OCI-LY7 (cell line): ENCODE measurements around the gene TLCD5. TPM values are rescaled to one million over a fixed set of nuclear protein-coding genes. Genes with fewer than 3 reads are reported as not detected.

Experiments used
- BruUV-seq: library from RNA; stranded (reverse); fragments of 400-500 nt; replicated peaks from 2 replicates; lab custom pipeline; 2021; lab: Mats Ljungman, UMichigan
- CTCF ChIA-PET: fragments of 300-600 bp; sonication (Branson Sonifier 250); formaldehyde crosslinking; loops from one replicate; lab custom pipeline; 2022; ENCODE audit warnings: antibody characterized with exemption; ENCODE audit not compliant: unreplicated experiment; lab: Charles Lee
- POLR2A ChIA-PET: fragments of 300-600 bp; sonication (Branson Sonifier 250); formaldehyde crosslinking; loops from one replicate; lab custom pipeline; 2022; ENCODE audit warnings: antibody characterized with exemption; lab: Charles Lee
- DNase-seq: peaks from one replicate; pipeline ENCODE4 v3.0.0-alpha.2; 2015; ENCODE audit warnings: low spot score
- H2AFZ ChIP-seq: fragments of 200-600 bp; sonication (generic), shearing (Covaris generic); 2 replicates; pipeline ENCODE4 v1.6.1; 2014; ENCODE audit warnings: mild to moderate bottlenecking, antibody characterized with exemption, low read length, moderate library complexity
- H3K27ac ChIP-seq: fragments of 200-600 bp; sonication (generic); 2 replicates; pipeline ENCODE4 v1.5.1; 2014; ENCODE audit warnings: mixed run types, low read depth, mild to moderate bottlenecking, moderate library complexity, low read length, inconsistent platforms; ENCODE audit not compliant: poor library complexity, severe bottlenecking
- H3K36me3 ChIP-seq: fragments of 200-600 bp; sonication (generic); 2 replicates; pipeline ENCODE4 v1.6.1; 2014; ENCODE audit warnings: mild to moderate bottlenecking, antibody characterized with exemption, low read length, moderate library complexity, mixed read lengths; ENCODE audit not compliant: insufficient read depth
- H3K4me1 ChIP-seq: fragments of 200-600 bp; sonication (generic); 2 replicates; pipeline ENCODE4 v1.5.1; 2014; ENCODE audit warnings: mild to moderate bottlenecking, low read length; ENCODE audit not compliant: insufficient read depth, poor library complexity, severe bottlenecking
- H3K4me2 ChIP-seq: fragments of 200-600 bp; sonication (generic); 2 replicates; pipeline ENCODE4 v1.6.1; 2014; ENCODE audit warnings: mild to moderate bottlenecking, low read length
- H3K4me3 ChIP-seq: fragments of 200-600 bp; sonication (generic); 2 replicates; pipeline ENCODE4 v1.5.1; 2014; ENCODE audit warnings: mild to moderate bottlenecking, low read depth, low read length; ENCODE audit not compliant: poor library complexity, severe bottlenecking
- H3K79me2 ChIP-seq: fragments of 200-600 bp; sonication (generic); 2 replicates; pipeline ENCODE4 v1.6.1; 2016; ENCODE audit warnings: low read depth, mild to moderate bottlenecking, low read length, moderate library complexity, mixed read lengths; ENCODE audit not compliant: insufficient read depth
- H3K9me2 ChIP-seq: fragments of 200-600 bp; sonication (generic); 2 replicates; pipeline ENCODE4 v1.6.1; 2016; ENCODE audit warnings: mild to moderate bottlenecking, low read length, mixed read lengths; ENCODE audit not compliant: insufficient read depth
- H3K9me3 ChIP-seq: fragments of 200-600 bp; sonication (generic); 2 replicates; pipeline ENCODE4 v1.6.1; 2014; ENCODE audit warnings: mild to moderate bottlenecking, mixed run types, low read length, mixed read lengths
- H4K20me1 ChIP-seq: fragments of 200-600 bp; sonication (generic); 2 replicates; pipeline ENCODE4 v1.6.1; 2014; ENCODE audit warnings: mild to moderate bottlenecking, antibody characterized with exemption, low read length, moderate library complexity, mixed read lengths; ENCODE audit not compliant: insufficient read depth
- EZH2phosphoT487 ChIP-seq: fragments of 200-600 bp; sonication (generic); IDR thresholded peaks from 2 replicates; pipeline ENCODE4 v1.6.1; 2018; ENCODE audit warnings: low read depth, borderline replicate concordance, mild to moderate bottlenecking, mixed run types, antibody characterized with exemption, low read length, moderate library complexity, mixed read lengths
- intact Hi-C: fragments of 100-400 bp; cut with micrococcal nuclease; formaldehyde crosslinking; loops from one replicate; pipeline ENCODE4 v1.10.0; 2022; ENCODE audit not compliant: unreplicated experiment
- total RNA-seq, 2 experiments: library from RNA; depleted of rRNA in 1 of 2; stranded (reverse); fragments of >200 nt in 1 of 2; shearing (Covaris generic) in 1 of 2; gene quantifications; 2 replicates each; pipeline ENCODE4 v1.2.3, GENCODE V29; 2014 to 2022
- TF ChIP-seq, protein P1 (sequence below): fragments of 200-600 bp; sonication (generic); conservative IDR thresholded peaks from 2 replicates; pipeline ENCODE4 v1.5.1; 2014; ENCODE audit warnings: mild to moderate bottlenecking, antibody characterized with exemption, low read length, moderate library complexity, mixed read lengths

The TLCD5 gene
- total RNA-seq, 2 experiments from 2014 or later, result 0.60 TPM; not detected in 1

DNA sequence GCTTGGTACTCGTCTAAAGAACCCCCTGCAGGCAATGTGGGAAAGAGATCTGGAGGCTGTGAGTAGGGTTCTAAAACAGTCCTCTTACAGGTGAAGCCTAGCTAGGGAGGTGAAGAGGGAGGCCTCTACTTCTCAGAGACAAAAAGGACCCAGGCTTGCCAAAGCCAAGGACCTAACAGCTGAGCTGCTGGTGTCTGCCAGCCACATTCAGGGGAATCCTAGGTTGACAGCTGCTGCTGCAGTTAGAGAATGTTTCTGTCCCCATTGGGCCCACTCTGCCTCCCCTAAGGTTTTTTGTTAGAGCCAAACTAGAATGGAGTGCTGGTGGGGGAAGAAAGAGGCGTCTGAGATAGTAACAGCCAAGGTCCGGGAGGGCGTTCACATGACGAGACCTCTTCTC, 26.6 kb upstream of the TLCD5 start:
- TF ChIP-seq, protein P1, sequence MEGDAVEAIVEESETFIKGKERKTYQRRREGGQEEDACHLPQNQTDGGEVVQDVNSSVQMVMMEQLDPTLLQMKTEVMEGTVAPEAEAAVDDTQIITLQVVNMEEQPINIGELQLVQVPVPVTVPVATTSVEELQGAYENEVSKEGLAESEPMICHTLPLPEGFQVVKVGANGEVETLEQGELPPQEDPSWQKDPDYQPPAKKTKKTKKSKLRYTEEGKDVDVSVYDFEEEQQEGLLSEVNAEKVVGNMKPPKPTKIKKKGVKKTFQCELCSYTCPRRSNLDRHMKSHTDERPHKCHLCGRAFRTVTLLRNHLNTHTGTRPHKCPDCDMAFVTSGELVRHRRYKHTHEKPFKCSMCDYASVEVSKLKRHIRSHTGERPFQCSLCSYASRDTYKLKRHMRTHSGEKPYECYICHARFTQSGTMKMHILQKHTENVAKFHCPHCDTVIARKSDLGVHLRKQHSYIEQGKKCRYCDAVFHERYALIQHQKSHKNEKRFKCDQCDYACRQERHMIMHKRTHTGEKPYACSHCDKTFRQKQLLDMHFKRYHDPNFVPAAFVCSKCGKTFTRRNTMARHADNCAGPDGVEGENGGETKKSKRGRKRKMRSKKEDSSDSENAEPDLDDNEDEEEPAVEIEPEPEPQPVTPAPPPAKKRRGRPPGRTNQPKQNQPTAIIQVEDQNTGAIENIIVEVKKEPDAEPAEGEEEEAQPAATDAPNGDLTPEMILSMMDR, result no peak
- no peak for TF ChIP-seq EZH2phosphoT487
- ChIA-PET POLR2A (no interaction called here), CTCF (no interaction called here)
- BruUV-seq, result no TSS peak
- Histone ChIP-seq H3K27ac (no peak overlapping the region), H2AFZ (no peak overlapping the region), H3K4me2 (no peak overlapping the region), H3K9me2 (no peaks in the 10 kb centered on the region), H3K36me3 (no peaks in the 10 kb centered on the region), H3K9me3 (no peaks in the 10 kb centered on the region), H3K4me3 (no peak overlapping the region), H3K79me2 (no peaks in the 10 kb centered on the region), H4K20me1 (no peaks in the 10 kb centered on the region; the same call in 1 of the 2 replicates), H3K4me1 (no peaks in the 10 kb centered on the region)
- no peak for DNase-seq
- intact Hi-C loops, result no loop called here

DNA sequence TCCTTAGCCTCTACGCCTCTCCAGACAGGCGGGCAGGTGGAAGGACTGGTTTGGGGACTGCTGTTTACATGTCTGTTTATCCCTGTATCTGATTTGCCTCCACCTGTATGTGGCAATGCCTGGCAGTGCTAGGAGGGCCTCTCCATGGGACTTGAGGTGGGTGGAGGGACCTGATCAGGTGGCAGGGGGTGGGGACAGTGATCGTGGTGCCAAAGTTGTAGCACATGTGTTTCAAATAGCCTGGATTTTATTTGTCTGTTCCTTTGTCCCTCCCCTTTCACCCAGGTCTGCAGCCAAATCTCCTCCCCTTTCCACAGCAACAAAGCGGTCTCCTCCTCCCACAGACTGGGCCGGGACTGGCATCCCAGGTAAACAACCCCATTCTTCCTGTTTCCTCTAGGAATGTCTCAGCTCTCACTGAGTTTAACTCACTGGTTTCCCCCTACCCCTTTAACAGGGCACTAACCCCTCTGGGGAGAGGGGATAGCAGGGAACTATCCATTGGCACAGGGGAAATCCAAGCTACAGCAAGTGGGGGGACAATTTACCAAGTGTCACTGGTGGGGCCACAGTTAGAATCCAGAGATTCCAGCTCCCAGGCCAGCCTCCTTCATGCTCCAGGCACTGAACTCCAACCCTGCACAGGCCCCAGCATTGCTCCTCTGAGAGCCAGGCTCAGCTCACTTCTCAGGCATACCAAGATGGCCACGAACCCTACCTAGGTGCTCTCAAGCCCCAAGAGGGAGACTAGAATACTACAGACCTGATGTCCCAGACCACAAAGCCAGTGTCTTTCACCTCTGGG, 22.9 kb upstream of the TLCD5 start:
- Histone ChIP-seq H3K79me2 (no peaks in the 10 kb centered on the region), H3K36me3 (no peaks in the 10 kb centered on the region), H3K9me2 (no peaks in the 10 kb centered on the region), H3K9me3 (no peaks in the 10 kb centered on the region), H4K20me1 (no peaks in the 10 kb centered on the region), H2AFZ (no peak overlapping the region), H3K4me1 (no peaks in the 10 kb centered on the region), H3K27ac (no peak overlapping the region), H3K4me3 (no peak overlapping the region), H3K4me2 (no peak overlapping the region)
- ChIA-PET CTCF (interaction anchor here (0.5 to 1.3 kb wide), 3 partner anchors 44 to 121 kb away, joined by 3 to 5 read pairs (median 4); no protein-coding TSS in a partner anchor), POLR2A (no interaction called here)
- no peak for TF ChIP-seq EZH2phosphoT487
- TF ChIP-seq, protein P1, result no peak
- no peak for DNase-seq
- intact Hi-C loops, result no loop called here
- BruUV-seq, result no TSS peak
